Epithelial cell of prostate (primary cell): ENCODE results near the gene PICK1.
"Not testable (repeated sequence)": the region's sequence is repeated elsewhere in the genome, so short reads cannot be mapped to it uniquely, and the experiment has no call there.

Experiments used
- DNase-seq: peaks from one replicate; pipeline ENCODE4 v3.0.0-alpha.2; 2011; ENCODE audit warnings: low read depth, low spot score
- H3K27ac ChIP-seq: fragments of 450-650 bp; 2 replicates; pipeline ENCODE4 v1.5.1; 2017; ENCODE audit warnings: mild to moderate bottlenecking

PICK1 gene

GRCh38 chr22:38029901-38030300 lies 27.3 kb upstream of the PICK1 start:
- H3K27ac ChIP-seq, result no peak overlapping the region
- DNase-seq, result no peak

- no peak overlapping the region for H3K27ac ChIP-seq
- no peak for DNase-seq
Measured at GRCh38 chr22:38030311-38031133, 26.7 kb upstream of the PICK1 start.

GRCh38 chr22:38031491-38031890 lies 25.7 kb upstream of the PICK1 start:
- no peak overlapping the region for H3K27ac ChIP-seq
- no peak for DNase-seq

- H3K27ac ChIP-seq, result no peak overlapping the region
- DNase-seq, result no peak
Measured at GRCh38 chr22:38032681-38033521, 24.3 kb upstream of the PICK1 start.

GRCh38 chr22:38033522-38034277 lies 23.5 kb upstream of the PICK1 start:
- no peak for DNase-seq
- H3K27ac ChIP-seq, result peak overlapping the region; percentile 60

- peak; percentile 44 for DNase-seq
- peak overlapping the region; percentile 60 for H3K27ac ChIP-seq
Measured at GRCh38 chr22:38034278-38034882, 22.8 kb upstream of the PICK1 start.

- peak overlapping the region; percentile 60 for H3K27ac ChIP-seq
- no peak for DNase-seq
Measured at GRCh38 chr22:38034884-38035529, 22.2 kb upstream of the PICK1 start.

GRCh38 chr22:38035530-38035885 lies 21.7 kb upstream of the PICK1 start:
- no peak overlapping the region for H3K27ac ChIP-seq

GRCh38 chr22:38036392-38037062 lies 20.7 kb upstream of the PICK1 start:
- H3K27ac ChIP-seq, result no peak overlapping the region
- no peak for DNase-seq

More at GRCh38 chr22:38035530-38035885, 21.7 kb upstream of the PICK1 start:
- no peak for DNase-seq

- H3K27ac ChIP-seq, DNase-seq: not testable (repeated sequence)
Measured at GRCh38 chr22:38037367-38038150, 19.6 kb upstream of the PICK1 start.

GRCh38 chr22:38038426-38038825 lies 18.8 kb upstream of the PICK1 start:
- no peak overlapping the region for H3K27ac ChIP-seq
- DNase-seq, result no peak

- no peak for DNase-seq
Measured at GRCh38 chr22:38038890-38039812, 18.1 kb upstream of the PICK1 start.

GRCh38 chr22:38040953-38041759 lies 16.0 kb upstream of the PICK1 start:
- DNase-seq, result no peak
- H3K27ac ChIP-seq, result no peak overlapping the region

More at GRCh38 chr22:38038890-38039812, 18.1 kb upstream of the PICK1 start:
- no peak overlapping the region for H3K27ac ChIP-seq

- no peak overlapping the region for H3K27ac ChIP-seq
- no peak for DNase-seq
Measured at GRCh38 chr22:38041760-38042487, 15.3 kb upstream of the PICK1 start.

- DNase-seq, result no peak
- H3K27ac ChIP-seq, result no peak overlapping the region
Measured at GRCh38 chr22:38042488-38042790, 14.8 kb upstream of the PICK1 start.
